ENCODE measurements around the gene LMOD1.
"Not testable (repeated sequence)": the region's sequence is repeated elsewhere in the genome, so short reads cannot be mapped to it uniquely, and the experiment has no call there.

The LMOD1 gene

DNA sequence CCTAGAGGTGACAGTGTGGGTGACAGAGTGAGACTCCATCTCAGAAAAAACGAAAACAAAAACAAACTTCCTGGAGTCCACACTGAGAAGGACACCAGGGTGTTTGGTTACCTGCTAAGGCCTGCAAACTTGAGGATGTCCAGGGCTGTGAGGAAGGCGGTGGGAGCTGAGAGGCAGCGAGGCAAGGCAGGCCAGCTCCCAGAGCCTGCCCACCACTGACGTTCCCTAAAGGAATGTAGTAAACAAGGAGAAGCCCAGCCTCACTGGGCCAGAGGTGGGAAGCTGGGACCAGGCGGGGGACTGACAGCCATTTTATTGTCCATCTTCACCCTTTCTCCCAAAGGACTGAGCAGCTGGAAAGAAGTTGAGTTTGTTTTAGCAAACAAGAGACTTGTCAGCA is 33.5 kb downstream of the LMOD1 start:
- DNase-seq = no peak

GRCh38 chr1:201911826-201912571 is 34.3 kb downstream of the LMOD1 start:
- no peak for DNase-seq

DNA sequence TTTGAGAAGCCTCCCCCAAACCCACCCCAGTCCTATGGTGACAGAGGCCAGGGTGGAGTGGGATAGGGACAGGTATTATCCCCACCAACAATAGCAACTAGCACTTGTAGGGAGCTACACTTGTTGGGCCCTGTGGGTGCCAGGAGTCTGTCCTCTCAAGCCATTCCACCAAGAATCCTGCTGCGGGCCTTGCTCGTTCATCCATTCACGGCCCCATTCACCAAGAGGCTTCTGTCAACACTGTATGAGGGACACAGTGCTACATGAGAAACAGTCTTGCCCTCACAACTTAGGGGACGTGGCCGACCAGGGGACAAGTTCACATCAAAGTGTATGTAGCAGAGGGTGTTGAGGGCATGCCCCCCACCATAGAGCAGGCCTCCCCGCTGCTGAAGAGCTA is 38.7 kb downstream of the LMOD1 start:
- no peak for DNase-seq

- DNase-seq = no peak
These were observed 40.0 kb downstream of the LMOD1 start for GRCh38 chr1:201906336-201906735.

- no peak for DNase-seq
These were observed 41.0 kb downstream of the LMOD1 start for GRCh38 chr1:201905234-201905890.

- no peak for DNase-seq
These were observed 41.8 kb downstream of the LMOD1 start for GRCh38 chr1:201904579-201904978.

DNA sequence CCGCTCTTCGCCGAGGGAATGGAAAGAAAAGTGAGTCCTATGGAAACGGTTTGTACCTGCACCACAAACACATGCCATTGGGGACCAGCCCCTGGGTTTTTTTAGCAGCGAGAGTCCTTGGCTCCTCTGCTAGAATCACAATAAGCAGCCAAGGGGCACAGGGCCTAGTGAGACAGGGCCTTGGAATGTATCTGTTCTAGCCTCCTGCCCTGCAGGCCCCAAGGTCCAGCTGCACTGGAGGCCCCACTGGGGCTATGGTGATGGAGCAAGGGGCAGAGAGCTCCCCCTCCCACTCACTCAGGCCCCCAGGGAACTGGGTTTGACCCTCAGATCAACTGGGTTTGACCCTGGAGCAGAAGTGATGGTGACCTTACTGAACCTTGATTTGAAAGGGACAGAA is 43.2 kb downstream of the LMOD1 start:
- no peak for DNase-seq

DNA sequence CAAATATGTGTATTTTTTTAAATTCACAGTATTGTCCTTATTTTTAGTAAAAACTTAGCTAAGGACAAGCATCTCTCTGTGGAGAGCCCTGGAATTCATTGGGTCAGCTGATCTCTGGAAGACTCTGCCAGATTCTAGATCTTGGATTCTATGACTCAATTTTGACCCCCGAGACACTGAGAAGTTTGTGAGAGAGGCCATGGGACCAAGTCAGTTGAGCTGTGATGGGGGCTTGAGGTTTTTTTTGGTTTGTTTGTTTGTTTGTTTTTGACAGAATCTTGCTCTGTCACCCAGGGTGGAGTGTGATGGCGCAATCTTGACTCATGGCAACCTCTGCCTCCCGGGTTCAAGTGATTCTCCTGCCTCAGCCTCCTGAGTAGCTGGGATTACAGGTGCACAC is 44.1 kb downstream of the LMOD1 start:
- DNase-seq = no peak

GRCh38 chr1:201901036-201901435 is 45.3 kb downstream of the LMOD1 start:
- not testable (repeated sequence) for DNase-seq

GRCh38 chr1:201900476-201900875 is 45.9 kb downstream of the LMOD1 start:
- no peak for DNase-seq

DNA sequence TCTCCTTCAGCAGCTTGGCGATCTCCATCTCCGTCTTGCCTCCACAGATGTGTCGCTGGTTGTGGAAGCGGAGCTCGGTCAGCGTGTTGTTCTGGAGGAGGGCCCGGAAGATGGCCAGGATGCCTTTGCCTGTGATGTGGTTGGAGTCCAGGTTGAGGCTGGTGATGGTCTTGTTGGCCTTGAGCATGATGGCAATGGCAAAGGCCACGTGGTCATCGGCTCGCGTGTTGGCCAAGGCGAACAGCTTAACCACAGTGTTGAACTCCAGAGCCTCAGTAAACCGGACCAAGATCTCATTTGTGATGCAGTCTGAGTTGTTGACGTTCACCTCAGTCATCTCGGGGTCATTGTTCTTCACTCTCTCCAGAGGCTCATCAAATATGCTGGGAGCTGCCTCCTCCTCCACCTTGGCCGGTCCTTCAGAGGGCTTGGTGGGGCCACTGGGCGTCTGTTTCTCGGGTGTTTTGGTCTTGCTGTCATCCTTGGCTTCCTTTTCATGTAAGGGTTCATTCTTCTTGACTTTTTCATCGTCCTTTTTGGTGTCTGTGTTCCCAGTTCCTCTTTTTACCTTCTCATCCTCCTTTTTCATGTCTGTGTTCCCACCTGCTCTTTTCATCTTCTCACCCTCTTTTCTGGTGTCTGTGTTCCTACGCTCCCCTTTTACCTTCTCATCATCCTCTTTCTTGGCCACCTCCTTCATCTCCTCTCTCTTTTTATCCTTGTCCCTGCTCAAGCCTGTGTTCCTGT is 46.5 kb downstream of the LMOD1 start:
- no peak for DNase-seq

DNA sequence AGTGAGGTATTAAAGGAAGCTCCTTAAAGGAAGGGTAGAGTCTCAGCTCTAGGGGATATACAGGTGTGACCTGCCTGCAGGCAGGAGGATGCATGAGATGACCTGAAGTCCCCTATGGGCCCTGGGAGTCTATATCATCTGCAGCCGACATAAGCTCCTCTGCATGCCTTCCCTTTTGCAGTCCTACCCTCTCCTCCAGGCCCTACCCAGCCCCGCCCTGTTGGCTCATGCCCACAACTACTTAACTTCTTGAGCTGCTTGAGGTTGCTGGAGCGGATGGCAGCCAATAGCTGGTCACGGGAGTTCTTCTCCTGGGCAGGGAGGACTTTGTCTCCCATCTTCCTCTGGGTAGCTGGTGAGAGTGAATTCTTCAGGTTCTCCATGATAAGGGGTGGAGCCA is 47.4 kb downstream of the LMOD1 start:
- no peak for DNase-seq

DNA sequence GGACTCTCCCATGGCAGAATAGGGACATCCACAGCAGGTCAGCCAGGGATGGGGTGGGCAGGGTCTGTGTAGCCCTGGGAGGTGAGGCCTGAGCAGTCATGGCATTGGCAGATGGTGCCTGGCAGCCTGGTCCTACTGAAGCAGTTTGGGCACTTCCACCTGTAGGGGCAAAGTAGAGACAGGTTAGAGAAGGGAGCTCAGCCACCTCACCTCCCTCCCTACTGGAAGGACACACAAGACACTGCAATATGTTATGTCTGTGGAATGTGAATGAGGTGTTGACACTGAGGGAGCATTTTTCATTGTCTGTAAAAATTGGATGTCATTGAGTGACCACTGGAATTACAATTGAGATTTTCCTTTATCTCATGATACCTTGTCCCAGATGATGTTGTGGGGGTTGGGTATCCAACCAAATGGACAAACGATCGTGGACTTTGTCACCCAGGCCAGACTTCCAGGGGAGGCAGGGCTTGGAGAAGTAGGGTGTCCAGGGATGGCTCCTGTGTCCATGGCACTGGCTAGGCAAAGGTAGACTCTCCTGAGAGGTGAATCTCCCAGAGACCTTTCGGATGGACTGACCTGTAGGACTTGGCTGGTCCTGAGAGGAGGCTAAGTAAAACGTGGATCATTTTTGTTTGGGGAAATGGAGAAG is 48.0 kb downstream of the LMOD1 start:
- no peak for DNase-seq

GRCh38 chr1:201896951-201897391 is 49.4 kb downstream of the LMOD1 start:
- DNase-seq = no peak

- DNase-seq = peak; percentile 45
These were observed 50.2 kb downstream of the LMOD1 start for GRCh38 chr1:201895913-201896807.

- DNase-seq = no peak
These were observed 51.2 kb downstream of the LMOD1 start for GRCh38 chr1:201895120-201895665.

GRCh38 chr1:201894343-201895119 is 51.8 kb downstream of the LMOD1 start:
- no peak for DNase-seq

DNA sequence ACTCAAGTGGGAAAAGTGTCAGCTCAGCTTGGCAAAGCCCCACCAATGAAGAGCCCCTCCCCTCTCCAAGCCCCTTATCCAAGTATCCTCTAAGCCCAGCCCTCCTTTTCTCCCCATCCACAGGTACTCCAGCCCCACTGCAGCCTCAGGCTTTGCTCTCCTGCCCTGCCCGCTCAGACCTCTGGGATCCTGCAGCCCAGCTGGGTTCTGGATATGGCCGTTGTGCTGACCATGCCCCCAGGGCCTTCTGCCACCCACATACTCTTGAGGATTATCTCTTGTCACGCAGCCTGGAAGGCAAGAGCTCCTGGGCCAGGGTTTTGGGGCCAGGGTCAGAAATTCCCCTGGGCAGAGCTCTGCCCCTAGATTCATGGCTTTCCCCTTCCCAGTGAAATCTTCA is 52.9 kb downstream of the LMOD1 start:
- DNase-seq = no peak

- DNase-seq = no peak
These were observed 54.1 kb downstream of the LMOD1 start for GRCh38 chr1:201892211-201892610.

GRCh38 chr1:201891451-201892045 is 54.8 kb downstream of the LMOD1 start:
- no peak for DNase-seq
